ENCODE data around the gene CORIN. TPM values are rescaled to one million over a fixed set of nuclear protein-coding genes. Genes with fewer than 3 reads are reported as not detected.

Gene CORIN
- total and polyA plus RNA-seq, 12 donors: 0.10 to 1.1 (median 0.41) TPM; not detected in 2

GRCh38 chr4:47749060-47749459, 88.8 kb downstream of the CORIN start:
- Histone ChIP-seq H3K4me1 (replicated peaks in 1 of 2) (no peaks in the 10 kb centered on the region), H3K4me3 (no peak overlapping the region), H3K9me3 (replicated peaks in 1 of 3) (no peaks in the 10 kb centered on the region), H3K36me3 (replicated peaks in 1 of 2) (no peaks in the 10 kb centered on the region), H3K27me3 (no peaks in the 10 kb centered on the region), H3K27ac (no peak overlapping the region)
- WGBS, 4 donors: 85 to 95% (median 86%) methylated on average over 1 of the region's 1 CpG
- TF ChIP-seq POLR2A (IDR thresholded peaks at IDR 0.05) (no peak), CTCF (IDR thresholded peaks at IDR 0.05) (no peak)
- no peak for DNase-seq
- intact Hi-C loops (cut with DNase I): no loop called here

GRCh38 chr4:47747846-47748494, 89.9 kb downstream of the CORIN start:
- no peak for TF ChIP-seq CTCF (IDR thresholded peaks at IDR 0.05)
- no peak for TF ChIP-seq POLR2A (IDR thresholded peaks at IDR 0.05)
- Histone ChIP-seq H3K9me3 (replicated peaks in 1 of 3) (no peaks in the 10 kb centered on the region), H3K27ac (no peak overlapping the region), H3K4me3 (no peak overlapping the region), H3K36me3 (replicated peaks in 1 of 2) (no peaks in the 10 kb centered on the region), H3K4me1 (replicated peaks in 1 of 2) (no peaks in the 10 kb centered on the region), H3K27me3 (no peaks in the 10 kb centered on the region)
- intact Hi-C loops (cut with DNase I): no loop called here
- DNase-seq: no peak
- WGBS, 4 donors: 92 to 96% (median 92%) methylated on average over 1 of the region's 1 CpG

- H3K4me1 ChIP-seq (replicated peaks in 1 of 2): no peaks in the 10 kb centered on the region
- H3K9me3 ChIP-seq (replicated peaks in 1 of 3): no peaks in the 10 kb centered on the region
- TF ChIP-seq CTCF (IDR thresholded peaks at IDR 0.05) (no peak), POLR2A (IDR thresholded peaks at IDR 0.05) (no peak)
- no peak overlapping the region for H3K27ac ChIP-seq
- intact Hi-C loops (cut with DNase I): no loop called here
- H3K4me3 ChIP-seq: no peak overlapping the region
- no peaks in the 10 kb centered on the region for H3K36me3 ChIP-seq (replicated peaks in 1 of 2)
- no peaks in the 10 kb centered on the region for H3K27me3 ChIP-seq
- DNase-seq: no peak
Observed at GRCh38 chr4:47747211-47747610, 90.7 kb downstream of the CORIN start.

GRCh38 chr4:47746122-47746521, 91.7 kb downstream of the CORIN start:
- Histone ChIP-seq H3K9me3 (replicated peaks in 1 of 3) (no peaks in the 10 kb centered on the region), H3K4me3 (no peak overlapping the region), H3K27me3 (no peaks in the 10 kb centered on the region), H3K27ac (no peak overlapping the region), H3K36me3 (replicated peaks in 1 of 2) (no peaks in the 10 kb centered on the region), H3K4me1 (replicated peaks in 1 of 2) (no peaks in the 10 kb centered on the region)
- WGBS, 4 donors: 77 to 88% (median 85%) methylated on average over 4 of the region's 4 CpGs
- intact Hi-C loops (cut with DNase I): no loop called here
- TF ChIP-seq POLR2A (IDR thresholded peaks at IDR 0.05) (no peak), CTCF (IDR thresholded peaks at IDR 0.05) (no peak)
- DNase-seq: no peak
